NCI-H1105 (cell line): Measurements from ENCODE around the gene YTHDF1.
A peak's percentile ranks its signal among the peaks of the same experiment; 100 is the strongest.
"Not testable (repeated sequence)": the region's sequence is repeated elsewhere in the genome, so short reads cannot be mapped to it uniquely, and the experiment has no call there.

Experiments used
- DNase-seq: peaks from one replicate; lab custom pipeline; 2025; lab: John Stamatoyannopoulos, UW

YTHDF1 gene

DNA sequence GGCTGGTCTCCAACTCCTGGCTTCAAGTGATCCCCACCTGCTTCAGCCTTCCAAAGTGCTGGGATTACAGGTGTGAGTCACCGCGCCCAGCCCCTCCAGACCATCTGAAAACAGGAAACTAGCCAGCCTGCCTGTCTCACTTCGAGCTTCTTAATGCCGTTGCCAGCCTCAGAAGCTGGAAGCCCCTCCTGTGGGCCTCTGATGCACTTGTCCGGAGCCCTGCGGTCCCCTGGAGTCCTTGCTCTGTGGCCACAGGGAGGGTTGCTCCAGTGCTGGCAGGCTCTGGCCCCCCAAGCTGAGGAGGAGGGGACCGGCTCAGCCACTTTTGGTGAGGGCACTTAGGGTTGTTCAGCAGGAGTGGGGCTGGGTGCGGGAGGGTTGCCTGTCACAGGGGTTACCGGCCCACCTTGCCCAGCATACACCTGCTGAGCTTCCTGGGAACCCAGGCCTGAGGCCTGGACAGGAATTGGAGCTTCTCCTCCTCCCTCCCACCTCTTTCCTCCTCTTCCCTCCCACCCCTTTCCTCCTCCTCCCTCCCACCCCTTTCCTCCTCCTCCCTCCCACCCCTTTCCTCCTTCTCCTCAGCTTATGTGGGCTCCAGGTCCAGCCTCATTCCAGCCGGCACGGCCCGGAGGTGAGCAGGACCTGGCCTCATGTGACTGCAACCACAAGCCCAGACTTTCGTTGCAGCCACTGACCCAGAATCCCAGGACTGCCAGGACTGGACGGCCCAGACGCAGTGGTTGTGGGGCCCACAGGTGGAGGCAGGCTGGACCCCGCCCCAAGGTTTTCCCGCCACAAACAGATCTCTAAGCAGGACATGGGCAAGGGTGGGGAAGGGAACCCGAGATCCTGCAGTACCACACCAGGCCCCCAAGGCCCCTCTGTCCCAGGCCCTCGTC, 10.4 kb upstream of the YTHDF1 start:
- no peak for DNase-seq

DNA sequence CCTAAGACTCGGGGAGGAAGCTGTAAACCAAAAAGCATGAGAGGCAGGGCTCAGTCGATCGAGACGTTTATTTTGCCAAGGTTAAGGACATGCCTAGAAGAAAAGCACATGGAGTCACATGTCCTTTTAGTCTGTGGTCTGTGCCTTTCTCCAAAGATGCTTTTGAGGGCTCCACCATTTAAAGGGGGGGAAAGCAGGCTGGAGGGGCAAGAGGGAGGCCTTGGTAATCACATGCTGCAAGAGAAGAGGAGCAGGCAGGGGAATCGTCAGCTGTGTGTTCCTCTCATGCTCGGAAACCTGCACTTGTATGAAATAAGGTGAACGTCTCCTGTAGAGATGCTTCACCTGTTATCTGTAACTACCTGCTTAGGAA, 9.1 kb upstream of the YTHDF1 start:
- no peak for DNase-seq

DNA sequence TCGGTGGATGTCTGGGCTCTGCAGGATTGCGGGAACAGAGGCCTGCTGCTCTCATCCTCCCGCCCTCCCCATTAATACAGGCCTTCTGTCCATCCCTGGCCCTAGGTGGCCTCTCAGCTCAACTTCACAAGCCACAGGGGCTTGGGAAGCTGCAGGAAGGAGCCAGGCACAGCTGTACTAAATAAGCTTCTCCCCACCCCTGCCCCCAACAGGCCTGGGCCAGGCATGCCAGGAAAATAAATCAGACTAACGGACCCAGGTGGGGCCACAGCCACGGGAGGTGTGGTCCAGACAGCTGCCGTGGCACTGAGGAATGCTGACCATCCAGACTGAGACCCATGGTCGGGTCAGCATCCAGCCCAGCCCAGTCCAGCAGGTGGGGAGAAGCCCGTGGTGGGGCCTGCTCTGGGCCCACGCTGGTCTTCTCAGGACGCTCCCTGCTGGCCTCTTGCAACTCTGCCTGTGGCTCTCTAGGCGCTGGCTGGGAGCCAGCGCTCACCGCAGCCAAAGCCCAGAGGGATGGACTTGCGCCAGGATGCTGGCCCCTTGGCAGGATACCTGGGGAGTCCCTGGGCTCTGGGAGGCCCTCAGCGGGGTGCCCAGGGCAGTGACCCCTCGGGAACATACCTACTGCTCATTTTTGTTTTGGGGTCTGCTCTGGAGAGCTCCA, 8.6 kb upstream of the YTHDF1 start:
- peak; percentile 13 for DNase-seq

DNA sequence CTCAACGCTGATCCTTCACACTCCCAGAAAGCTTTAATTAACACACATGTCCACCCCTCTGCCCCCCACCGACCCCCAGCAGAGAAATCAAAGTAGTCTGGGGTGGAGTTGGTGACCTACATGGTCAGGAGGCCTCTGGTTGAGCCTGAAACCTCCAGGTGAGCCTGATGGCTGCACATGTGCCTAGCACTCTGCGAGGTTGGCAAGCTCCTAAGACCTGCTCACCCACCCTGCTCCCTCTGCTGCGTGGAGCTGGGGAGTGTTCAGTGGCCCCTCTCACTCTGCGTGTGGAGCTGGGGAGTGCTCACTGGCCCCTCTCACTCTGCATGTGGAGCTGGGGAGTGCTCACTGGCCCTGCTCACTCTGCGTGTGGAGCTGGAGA, 7.9 kb upstream of the YTHDF1 start:
- no peak for DNase-seq

DNA sequence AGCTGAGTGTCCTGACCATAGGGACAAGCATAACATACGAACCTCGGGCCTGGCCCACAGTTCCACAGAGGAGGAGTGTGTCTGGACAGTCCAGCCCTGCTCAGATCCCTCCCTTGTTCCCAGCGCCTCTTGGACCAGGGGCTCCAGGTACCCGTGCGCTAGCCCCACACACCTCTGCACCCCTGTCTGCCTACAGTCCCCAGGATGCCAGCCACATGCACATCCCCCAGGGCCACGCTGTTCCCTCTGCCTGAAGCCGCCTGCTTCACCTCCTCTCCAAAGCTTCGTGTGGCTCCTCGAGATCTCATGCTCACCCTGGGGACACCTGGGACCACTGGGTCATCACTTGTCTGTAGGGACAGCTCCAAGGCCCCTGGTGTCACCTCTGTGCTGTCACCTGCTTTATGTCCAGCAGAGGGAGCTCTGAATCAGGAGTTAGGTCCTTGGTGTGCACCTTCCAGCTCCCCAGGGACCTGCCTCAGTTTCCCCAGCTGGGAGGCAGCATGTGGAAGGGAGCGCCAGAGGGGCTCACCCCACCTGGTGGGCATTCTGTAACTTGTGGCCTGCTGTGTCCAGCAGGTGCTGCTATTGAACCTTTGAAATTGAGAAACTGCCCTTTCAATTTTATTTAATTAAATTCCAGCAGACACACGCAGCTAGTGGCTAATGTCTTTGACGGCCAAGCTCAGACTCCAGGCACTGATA, 7.3 kb upstream of the YTHDF1 start:
- DNase-seq, result no peak

DNA sequence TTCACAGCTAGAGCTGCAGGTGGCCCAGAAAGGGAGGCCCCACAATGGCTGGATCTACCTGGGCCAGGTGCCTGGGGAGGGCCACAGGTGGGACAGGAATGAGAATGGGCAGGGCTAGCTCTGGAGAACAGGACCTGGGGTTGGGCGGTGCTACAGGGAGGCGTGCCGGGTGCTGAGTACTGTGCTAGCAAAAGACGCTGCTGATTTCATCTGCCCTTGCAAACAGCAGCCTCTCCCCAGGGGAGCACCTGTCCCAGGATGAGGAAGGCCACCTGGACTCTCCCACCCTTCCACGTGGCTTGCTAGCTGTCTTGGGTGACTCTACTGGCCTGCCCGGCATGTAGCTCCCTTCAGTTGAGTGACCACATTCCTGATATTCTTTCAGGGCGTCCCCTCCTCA, 6.6 kb upstream of the YTHDF1 start:
- DNase-seq, result no peak

DNA sequence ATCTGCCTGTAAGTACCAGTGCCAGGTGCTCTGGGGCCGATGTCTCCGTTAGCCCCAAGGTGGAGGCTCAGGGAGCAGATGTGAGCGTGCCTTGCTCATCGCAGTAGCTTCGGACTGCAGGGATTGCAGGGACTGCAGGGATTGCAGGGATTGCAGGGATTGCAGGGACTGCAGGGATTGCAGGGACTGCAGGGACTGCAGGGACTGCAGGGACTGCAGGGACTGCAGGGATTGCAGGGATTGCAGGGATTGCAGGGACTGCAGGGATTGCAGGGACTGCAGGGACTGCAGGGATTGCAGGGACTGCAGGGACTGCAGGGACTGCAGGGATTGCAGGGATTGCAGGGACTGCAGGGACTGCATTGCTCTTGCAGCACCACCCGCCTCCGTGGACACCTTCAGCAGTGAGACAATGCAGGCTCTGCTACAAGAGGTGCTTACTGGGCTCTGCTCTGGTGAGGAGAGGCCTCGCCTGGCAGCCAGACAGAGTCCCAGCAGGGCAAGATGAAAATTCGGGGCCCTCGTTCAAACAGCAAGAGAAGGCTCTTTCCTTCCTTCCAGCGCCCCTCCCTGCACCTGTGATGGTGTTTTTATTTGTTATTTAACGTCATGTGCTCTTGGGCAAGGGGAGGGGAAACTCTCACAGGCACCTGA, 5.6 kb upstream of the YTHDF1 start:
- not testable (repeated sequence) for DNase-seq

DNA sequence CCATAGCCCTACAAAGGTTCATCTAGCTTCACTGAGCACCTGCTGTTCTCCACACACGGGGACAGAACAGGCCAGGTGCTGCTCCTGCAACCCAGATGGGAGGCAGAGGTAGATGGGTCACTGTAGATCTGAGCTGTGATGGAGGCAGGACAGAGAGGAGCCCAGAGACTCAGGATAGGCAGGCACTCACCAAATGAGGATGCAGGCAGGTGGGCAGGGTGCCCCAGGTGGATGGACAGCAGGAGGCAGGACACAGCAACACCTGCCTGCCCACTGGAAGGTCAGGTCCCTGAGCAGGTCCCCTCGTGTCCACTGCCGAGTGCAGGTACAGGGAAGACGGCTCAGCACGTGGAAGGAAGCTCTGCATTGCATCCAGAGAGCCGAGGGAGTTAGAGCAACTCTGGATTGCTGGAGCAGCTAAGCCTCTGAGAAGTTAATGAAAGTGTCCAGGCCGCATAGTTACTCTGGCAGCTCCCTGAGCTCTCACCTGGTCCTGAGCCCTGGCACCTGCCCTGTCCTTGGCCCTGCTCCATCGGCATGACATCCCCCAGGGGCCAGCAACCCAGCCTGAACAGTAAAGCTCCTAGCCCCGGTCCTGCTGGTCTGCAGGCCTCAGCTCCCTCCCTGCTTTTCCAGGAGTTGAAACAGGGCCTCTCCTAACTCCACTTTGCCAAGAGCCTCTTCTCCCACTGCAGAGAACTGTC, 4.9 kb upstream of the YTHDF1 start:
- no peak for DNase-seq

DNA sequence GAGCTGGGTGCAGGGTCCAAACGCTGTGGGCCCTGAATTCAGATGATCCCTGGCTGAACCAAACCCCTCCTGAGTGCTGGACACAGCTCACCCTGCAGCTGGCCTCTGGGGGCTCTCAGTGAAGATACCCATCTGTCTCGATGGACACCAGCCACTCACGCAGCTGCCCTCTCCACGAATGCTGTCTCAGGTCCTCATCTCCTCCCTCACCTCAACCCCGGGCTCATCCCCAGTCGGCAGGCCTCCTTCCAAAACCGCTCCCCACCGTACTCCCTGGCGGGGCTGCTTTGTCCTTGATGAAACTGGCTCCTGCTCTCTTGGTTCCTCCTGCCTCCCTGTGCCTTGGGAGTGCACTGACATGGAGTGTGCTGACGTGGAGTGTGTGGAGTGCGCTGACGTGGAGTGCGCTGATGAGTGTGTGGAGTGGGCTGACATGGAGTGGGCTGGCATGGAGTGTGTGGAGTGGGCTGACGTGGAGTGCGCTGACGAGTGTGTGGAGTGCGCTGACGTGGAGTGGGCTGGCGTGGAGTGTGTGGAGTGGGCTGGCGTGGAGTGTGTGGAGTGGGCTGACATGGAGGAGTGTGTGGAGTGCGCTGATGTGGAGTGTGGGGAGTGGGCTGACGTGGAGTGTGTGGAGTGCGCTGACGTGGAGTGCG, 4.1 kb upstream of the YTHDF1 start:
- no peak for DNase-seq

DNA sequence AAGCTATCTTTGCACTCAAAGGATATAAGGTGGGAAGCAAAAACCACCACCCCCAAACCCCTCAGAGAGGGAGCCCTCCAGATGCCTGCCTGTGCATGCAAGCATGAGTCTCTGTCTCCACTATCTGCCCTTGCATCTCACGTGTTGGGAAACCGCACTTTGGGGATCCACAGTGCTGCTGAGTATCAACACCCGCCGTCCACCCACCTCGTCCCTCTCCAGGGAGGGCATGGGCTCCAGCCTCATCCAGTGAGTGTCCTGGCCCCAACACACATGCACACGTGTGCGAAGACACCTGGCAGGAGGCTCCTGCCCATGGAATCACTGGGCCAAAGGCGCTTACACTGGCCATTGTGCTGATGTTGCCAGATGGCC, 3.5 kb upstream of the YTHDF1 start:
- DNase-seq, result no peak

DNA sequence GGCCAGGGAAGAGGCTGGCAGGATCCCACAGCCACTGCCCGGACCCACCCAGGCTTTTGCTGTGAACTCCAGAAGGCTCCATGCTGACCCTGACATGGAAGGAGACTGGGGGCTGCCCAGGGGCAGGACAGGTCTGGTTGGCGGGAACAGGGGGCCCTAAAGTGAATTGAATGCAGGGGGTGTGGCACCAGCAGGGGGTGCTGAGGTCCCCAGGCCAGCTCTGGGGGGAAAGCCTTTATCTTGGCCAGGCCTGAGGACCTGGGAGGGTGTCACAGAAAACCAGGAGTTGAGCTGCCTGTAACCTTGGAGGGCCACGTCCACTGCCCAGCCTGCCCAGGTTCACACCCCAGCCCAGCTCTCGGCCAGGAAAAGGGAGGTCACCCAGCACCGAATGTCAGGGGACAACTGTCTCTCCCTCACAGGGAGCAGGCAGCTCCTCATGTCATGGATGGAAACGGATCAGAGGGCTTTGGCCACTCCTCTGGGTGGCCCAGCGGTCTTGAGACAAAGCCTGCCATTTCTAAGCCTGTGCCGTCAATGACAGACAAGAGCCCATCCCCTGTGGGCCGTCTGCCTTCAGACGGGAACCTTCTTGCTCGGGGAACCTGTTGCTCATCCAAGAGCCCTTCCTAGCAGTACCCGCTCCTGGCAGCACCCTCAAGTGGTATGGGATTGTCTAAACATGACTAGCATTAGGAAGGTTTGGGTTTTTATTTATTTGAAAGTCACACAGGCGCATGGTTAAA, 2.9 kb upstream of the YTHDF1 start:
- DNase-seq, result no peak

DNA sequence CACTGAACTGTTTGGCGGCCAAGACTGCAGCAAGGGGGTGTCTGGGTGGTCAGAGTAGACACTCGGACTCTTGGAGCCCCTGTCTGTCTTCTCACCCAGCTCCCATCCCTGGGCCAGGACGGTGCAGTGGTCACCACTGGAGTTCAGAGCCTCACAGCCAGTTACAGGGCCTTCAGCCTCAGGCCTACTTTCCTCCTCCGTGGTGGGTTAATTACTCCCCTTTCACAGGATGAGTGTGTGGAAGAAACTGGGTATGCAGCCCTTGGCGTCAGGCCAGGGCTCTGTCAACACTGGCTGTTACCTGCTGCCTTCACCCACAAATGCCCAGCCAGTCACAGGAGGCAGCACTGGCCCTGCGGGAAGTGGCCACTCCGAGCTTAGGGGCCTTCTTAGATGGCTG, 1.8 kb upstream of the YTHDF1 start:
- peak; percentile 27 for DNase-seq

DNA sequence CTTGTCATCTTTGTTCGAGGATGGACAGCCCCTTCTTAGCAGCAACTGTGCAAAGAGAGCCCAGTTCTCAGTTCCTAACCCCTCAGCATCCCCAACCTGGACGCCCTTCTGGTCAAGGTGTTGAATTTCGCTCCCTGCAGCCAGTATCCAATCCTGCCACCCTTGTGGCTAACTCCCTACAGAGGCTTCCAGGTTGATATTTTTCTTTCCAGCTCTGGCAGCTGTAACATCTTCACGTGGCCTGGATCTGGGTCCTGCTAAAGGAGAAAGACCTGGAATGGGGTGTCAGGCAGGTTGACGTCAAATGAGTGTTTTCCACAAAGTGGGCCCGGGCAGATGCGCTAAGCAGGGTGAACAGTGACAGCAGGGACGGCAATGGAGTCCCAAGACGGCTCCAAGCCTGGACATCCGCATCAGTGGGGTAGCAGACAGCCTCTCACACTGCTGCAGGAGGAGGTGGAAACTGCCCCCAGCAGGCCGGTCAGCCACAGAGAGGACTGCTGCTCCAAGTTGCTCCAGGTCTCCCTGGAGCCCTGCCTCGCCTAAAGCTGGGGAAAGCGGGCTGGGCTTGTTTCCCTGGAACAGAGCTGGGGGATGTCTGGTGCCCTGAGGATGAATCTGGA, 1.0 kb upstream of the YTHDF1 start:
- DNase-seq, result no peak

DNA sequence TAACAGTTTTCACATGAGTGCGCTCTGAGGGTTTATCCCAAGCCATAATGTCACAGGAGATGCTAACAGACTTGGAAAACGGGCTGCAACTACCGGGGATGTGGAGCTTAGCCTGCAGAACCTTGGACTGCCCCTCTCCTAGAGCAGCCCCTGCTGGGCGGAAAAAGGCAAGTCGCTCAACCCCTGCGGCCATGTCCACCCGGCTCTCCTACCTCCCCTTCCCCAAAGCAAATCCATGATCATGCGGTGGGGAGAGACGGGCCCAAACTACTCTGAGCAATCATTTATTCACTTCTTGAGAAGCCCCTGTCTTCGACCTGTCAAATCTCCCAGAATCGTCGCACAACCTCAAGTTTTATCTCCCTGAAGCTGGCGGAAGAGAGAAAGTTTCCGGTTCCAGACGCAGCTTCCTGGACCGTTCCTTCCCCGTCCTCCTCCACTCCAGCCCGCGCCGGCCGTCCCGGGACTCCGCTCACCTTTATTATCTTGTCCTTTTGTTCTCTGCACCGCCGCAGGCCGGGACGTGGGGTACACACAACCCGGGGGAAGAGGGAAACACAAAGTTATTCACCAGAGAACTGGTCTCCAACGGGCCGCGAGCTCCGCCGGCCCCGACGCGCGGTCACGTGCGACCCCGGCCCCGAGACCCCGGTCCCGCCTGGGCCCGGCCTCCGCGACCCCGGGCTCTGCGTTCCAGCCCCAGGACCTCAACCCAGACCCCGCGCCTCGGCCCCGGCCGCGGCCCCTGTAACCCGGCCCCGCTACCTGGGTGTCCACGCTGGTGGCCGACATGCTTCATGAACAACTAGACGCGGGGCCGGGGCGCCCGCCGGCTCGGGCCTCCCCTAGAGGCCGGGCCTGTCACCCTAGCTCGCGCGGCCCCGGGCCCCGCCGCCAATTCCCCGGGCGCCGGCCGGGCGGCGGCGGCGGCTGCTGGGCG, 560 bp downstream of the YTHDF1 start:
- DNase-seq, result peak; percentile 16

DNA sequence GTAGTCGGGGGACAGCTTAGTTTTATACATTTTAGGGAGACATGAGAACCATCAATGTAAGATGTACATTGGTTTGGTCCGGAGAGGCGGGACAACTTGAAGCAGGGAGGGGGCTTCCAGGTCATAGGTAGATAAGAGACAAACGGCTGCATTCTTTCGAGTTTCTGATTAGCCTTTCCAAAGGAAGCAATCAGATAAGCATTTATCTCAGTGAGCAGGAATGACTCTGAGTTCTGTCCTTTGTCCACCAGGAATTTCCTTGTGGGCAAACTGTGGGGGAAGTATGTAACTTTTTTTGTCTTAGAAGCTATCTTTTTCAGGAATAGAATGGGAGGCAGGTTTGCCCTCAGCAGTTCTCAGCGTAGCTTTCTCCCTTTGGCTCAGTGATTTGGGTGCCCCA, 1.4 kb downstream of the YTHDF1 start:
- no peak for DNase-seq

DNA sequence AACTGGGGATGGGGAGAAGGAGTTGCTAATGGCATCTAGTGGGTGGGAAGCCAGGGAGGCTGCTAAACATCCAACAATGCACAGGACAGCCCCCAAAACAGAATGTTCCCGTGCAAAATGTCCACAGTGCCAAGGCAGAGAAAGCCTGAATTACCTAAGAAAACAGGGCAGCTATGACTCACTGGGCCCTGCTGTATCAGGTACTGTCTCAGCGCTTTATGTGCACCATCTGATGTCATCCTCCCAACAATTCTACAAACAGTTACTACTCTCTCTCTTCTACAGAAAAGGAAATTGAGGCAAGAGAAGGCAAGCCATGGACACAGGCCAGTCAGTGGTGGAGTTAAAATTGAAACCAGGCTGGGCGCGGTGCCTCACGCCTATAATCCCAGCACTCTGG, 3.1 kb downstream of the YTHDF1 start:
- no peak for DNase-seq

DNA sequence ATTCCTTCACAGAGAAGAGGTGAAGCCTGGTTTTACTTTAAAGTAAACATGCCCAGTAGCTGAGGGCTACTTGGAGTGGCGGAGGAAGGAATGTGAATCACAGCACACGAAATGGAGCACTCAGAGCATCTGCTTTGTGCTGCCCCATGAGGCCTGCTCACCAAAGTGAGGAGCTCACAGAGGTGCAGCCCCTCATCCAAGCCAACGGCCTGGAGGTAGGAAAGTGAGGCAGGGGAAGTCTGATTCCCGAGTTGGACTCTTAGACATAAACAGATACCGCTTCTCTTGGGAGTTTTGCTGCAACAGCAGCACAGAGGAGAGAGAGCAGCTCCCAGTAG, 3.6 kb downstream of the YTHDF1 start:
- DNase-seq, result no peak

DNA sequence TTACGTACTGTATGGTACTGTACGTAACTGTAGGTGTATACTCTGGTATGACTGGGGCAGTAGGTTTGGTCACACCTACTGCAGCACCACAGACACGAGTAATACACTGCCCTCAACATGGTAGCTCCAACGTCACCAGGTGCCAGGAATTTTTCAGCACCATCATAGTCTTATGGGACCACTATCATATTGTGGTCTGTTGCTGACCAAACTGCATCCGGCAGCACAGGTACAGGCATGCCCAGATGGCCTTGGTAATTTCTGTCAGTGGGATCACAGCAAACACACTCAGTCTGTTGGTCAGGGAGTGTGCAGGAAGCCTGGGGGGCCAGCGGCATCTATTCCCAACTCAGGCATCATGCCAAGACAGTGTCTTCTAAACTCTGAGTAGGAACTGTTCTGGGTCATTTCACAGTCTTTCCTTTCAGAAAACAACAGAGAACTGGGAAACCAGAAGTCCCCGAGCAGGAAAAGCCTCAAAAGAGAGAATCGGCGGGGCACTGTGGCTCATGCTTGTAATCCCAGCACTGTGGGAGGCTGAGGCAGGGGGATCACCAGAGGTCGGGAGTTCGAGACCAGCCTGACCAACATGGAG, 5.8 kb downstream of the YTHDF1 start:
- no peak for DNase-seq
